ENCODE data around the gene TCP1.

The TCP1 gene

DNA sequence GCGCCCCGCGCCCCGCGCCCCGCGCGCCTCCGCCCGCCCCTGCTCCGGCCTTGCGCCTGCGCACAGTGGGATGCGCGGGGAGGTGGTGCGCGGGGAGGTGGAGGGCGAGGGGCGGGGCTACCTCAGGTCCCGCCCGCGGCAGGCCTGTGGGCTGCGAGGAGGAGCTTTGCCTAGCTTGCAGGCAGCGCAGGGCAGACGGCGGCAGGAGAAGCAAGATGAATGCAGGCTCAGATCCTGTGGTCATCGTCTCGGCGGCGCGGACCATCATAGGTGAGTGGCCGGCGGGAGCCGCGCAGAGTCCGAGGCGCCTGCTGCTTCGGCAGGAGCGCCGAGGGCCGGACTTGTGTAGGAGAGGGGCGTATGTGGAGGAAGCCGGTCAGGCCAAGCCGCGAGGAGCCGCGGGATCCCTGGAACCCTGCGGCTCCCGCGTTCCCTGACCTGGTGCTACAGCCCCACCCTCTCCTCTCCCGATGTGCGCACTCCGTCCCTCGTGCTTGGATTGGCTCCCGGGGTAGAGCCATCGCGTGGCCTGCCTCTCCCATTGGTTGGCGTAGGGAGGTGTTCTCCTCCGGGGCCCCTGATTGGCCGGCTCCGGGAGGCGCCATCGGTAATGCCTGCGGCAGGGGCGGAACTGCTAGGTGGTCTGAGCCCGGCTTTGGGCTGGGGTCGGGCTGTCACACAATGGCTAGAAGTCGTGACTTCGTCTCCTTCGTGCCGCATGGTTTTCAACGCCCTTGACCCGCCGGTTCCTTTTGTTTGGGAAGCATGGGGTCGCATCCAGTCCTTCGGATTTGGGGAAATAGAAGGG lies 27.3 kb downstream of the TCP1 start, which contains the start of gene ACAT2 (continued):
- TF ChIP-seq PBX3 (CRISPR knock-in tag; IDR thresholded peaks at IDR 0.05) (no peak; the same call in 1 of the 2 replicates), ZNF521 (tag by site-specific recombination; IDR thresholded peaks at IDR 0.05) (no peak), ZNF623 (tag by site-specific recombination; IDR thresholded peaks at IDR 0.05) (no peak), ZBTB20 (tag by site-specific recombination; IDR thresholded peaks at IDR 0.05) (peak; percentile 77; the same call in 1 of the 2 replicates), ZNF600 (tag by site-specific recombination; IDR thresholded peaks at IDR 0.05) (peak; percentile 92), ZNF514 (tag by site-specific recombination; IDR thresholded peaks at IDR 0.05) (no peak), ZNF610 (tag by site-specific recombination; IDR thresholded peaks at IDR 0.05; ENCODE audit: borderline replicate concordance) (peak; percentile 30; the same call in 1 of the 2 replicates), ZFP69B (tag by site-specific recombination; IDR thresholded peaks at IDR 0.05) (peak; percentile 80; the same call in 1 of the 2 replicates), ZNF660 (tag by site-specific recombination; IDR thresholded peaks at IDR 0.05) (no peak), MZF1 (tag by site-specific recombination; IDR thresholded peaks at IDR 0.05; ENCODE audit: borderline replicate concordance) (no peak; the same call in 1 of the 2 replicates), ZFHX2 (tag by site-specific recombination; conservative IDR thresholded peaks at IDR 0.05) (peak; percentile 41; the same call in 1 of the 2 replicates), ZNF529 (tag by site-specific recombination; IDR thresholded peaks at IDR 0.05; ENCODE audit: insufficient replicate concordance) (no peak), PRDM1 (tag by site-specific recombination; IDR thresholded peaks at IDR 0.05) (no peak), REPIN1 (tag by site-specific recombination; IDR thresholded peaks at IDR 0.05; ENCODE audit: low read depth) (peak; percentile 95), KLF1 (tag by site-specific recombination; IDR thresholded peaks at IDR 0.05) (peak; percentile 89), SP3 (tag by site-specific recombination; IDR thresholded peaks at IDR 0.05) (peak; percentile 90), ZNF423 (tag by site-specific recombination; IDR thresholded peaks at IDR 0.05) (no peak), SCRT1 (tag by site-specific recombination; IDR thresholded peaks at IDR 0.05; ENCODE audit: borderline replicate concordance) (no peak), KLF8 (tag by site-specific recombination; IDR thresholded peaks at IDR 0.05) (peak; percentile 89), ELK4 (IDR thresholded peaks at IDR 0.05; ENCODE audit: borderline replicate concordance, low read depth, low read length) (no peak), BCL11B (tag by site-specific recombination; IDR thresholded peaks at IDR 0.05; ENCODE audit: low read depth) (peak; percentile 92; the same call in 1 of the 2 replicates), ZNF211 (tag by site-specific recombination; IDR thresholded peaks at IDR 0.05; ENCODE audit: low read depth) (no peak), ZBTB48 (tag by site-specific recombination; IDR thresholded peaks at IDR 0.05) (peak; percentile 99), KLF17 (tag by site-specific recombination; IDR thresholded peaks at IDR 0.05) (peak; percentile 82), OSR2 (tag by site-specific recombination; IDR thresholded peaks at IDR 0.05) (no peak)
- TF ChIP-seq, protein P1, sequence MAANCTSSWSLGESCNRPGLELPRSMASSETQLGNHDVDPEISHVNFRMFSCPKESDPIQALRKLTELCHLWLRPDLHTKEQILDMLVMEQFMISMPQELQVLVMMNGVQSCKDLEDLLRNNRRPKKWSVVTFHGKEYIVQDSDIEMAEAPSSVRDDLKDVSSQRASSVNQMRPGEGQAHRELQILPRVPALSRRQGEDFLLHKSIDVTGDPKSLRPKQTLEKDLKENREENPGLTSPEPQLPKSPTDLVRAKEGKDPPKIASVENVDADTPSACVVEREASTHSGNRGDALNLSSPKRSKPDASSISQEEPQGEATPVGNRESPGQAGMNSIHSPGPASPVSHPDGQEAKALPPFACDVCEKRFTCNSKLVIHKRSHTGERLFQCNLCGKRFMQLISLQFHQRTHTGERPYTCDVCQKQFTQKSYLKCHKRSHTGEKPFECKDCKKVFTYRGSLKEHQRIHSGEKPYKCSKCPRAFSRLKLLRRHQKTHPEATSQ (tag by site-specific recombination; IDR thresholded peaks at IDR 0.05): 0 out of 2 replicates have a peak, but pooled peaks have one; percentile 66
- TF ChIP-seq, protein P2, sequence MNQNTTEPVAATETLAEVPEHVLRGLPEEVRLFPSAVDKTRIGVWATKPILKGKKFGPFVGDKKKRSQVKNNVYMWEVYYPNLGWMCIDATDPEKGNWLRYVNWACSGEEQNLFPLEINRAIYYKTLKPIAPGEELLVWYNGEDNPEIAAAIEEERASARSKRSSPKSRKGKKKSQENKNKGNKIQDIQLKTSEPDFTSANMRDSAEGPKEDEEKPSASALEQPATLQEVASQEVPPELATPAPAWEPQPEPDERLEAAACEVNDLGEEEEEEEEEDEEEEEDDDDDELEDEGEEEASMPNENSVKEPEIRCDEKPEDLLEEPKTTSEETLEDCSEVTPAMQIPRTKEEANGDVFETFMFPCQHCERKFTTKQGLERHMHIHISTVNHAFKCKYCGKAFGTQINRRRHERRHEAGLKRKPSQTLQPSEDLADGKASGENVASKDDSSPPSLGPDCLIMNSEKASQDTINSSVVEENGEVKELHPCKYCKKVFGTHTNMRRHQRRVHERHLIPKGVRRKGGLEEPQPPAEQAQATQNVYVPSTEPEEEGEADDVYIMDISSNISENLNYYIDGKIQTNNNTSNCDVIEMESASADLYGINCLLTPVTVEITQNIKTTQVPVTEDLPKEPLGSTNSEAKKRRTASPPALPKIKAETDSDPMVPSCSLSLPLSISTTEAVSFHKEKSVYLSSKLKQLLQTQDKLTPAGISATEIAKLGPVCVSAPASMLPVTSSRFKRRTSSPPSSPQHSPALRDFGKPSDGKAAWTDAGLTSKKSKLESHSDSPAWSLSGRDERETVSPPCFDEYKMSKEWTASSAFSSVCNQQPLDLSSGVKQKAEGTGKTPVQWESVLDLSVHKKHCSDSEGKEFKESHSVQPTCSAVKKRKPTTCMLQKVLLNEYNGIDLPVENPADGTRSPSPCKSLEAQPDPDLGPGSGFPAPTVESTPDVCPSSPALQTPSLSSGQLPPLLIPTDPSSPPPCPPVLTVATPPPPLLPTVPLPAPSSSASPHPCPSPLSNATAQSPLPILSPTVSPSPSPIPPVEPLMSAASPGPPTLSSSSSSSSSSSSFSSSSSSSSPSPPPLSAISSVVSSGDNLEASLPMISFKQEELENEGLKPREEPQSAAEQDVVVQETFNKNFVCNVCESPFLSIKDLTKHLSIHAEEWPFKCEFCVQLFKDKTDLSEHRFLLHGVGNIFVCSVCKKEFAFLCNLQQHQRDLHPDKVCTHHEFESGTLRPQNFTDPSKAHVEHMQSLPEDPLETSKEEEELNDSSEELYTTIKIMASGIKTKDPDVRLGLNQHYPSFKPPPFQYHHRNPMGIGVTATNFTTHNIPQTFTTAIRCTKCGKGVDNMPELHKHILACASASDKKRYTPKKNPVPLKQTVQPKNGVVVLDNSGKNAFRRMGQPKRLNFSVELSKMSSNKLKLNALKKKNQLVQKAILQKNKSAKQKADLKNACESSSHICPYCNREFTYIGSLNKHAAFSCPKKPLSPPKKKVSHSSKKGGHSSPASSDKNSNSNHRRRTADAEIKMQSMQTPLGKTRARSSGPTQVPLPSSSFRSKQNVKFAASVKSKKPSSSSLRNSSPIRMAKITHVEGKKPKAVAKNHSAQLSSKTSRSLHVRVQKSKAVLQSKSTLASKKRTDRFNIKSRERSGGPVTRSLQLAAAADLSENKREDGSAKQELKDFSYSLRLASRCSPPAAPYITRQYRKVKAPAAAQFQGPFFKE (tag by site-specific recombination; IDR thresholded peaks at IDR 0.05; ENCODE audit: borderline replicate concordance): no peak
